ENCODE measurements around the gene WDFY4.

DNA sequence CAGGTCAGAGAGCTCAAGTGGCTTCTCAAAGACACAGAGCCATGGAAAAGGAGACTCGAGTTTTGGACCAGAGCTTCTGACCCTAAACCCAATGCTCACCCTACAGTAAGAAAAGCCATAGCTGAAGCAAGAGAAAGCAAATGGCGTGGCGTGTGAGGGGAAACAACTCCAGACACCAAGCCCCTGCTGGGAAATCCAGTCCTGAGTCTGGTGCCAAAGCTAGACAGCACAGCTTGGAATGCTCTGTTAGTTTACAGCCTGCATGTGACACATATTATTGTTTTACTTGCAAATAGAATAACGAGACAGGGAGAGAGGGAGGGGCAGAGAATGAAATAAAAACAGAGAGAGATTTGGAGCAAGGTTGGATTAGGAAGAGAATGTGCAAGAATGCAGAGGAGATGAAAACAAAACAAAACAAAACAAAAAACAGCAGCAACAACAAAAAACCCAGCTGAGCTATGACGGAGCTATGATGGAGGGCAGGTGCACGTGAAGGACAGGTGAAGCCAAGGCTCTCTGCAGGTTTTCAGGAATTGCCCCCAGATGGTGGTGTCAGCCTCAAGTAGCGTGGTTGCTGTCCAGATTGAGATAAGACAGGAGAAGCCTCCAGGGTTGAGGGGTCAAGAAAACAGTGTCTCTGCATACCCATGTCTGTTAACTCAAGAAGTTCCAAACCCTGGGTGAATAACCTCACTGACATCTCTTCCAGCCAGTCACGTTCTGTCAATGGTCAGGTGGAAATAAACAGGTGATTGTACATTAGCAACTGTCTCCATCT, 324.7 kb downstream of the WDFY4 start:
- TF ChIP-seq, protein P1, sequence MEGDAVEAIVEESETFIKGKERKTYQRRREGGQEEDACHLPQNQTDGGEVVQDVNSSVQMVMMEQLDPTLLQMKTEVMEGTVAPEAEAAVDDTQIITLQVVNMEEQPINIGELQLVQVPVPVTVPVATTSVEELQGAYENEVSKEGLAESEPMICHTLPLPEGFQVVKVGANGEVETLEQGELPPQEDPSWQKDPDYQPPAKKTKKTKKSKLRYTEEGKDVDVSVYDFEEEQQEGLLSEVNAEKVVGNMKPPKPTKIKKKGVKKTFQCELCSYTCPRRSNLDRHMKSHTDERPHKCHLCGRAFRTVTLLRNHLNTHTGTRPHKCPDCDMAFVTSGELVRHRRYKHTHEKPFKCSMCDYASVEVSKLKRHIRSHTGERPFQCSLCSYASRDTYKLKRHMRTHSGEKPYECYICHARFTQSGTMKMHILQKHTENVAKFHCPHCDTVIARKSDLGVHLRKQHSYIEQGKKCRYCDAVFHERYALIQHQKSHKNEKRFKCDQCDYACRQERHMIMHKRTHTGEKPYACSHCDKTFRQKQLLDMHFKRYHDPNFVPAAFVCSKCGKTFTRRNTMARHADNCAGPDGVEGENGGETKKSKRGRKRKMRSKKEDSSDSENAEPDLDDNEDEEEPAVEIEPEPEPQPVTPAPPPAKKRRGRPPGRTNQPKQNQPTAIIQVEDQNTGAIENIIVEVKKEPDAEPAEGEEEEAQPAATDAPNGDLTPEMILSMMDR (IDR thresholded peaks at IDR 0.05): no peak
- TF ChIP-seq POLR2A (IDR thresholded peaks at IDR 0.05) (no peak), POLR2AphosphoS5 (IDR thresholded peaks at IDR 0.05) (no peak), EP300 (IDR thresholded peaks at IDR 0.05) (no peak)
